Measurements from ENCODE around the gene UCHL5.

The UCHL5 gene

GRCh38 chr1:192962901-192963300 lies 96.3 kb downstream of the UCHL5 start:
- no peak for DNase-seq

Data from NK-92 treated with Interleukin-12 subunit alpha and Interleukin-12 subunit beta, amount 100 ng/mL, for 24 hours (cell line).